AG09309 (cell line): ENCODE results near the gene DENND11.

Experiments
- DNase-seq: peaks from one replicate; pipeline ENCODE4 v3.0.0-alpha.2; 2010; ENCODE audit warnings: low read depth
- H3K4me3 ChIP-seq: 2 replicates; pipeline ENCODE4 v1.5.1; 2011; ENCODE audit warnings: mild to moderate bottlenecking, low read depth, low read length, moderate library complexity; ENCODE audit not compliant: control insufficient read depth
- TF ChIP-seq, protein P1 (sequence below): IDR thresholded peaks from 2 replicates; pipeline ENCODE4 v1.5.1; 2011; ENCODE audit warnings: mild to moderate bottlenecking, low read depth, low read length, inconsistent platforms; ENCODE audit not compliant: insufficient read depth, control insufficient read depth; ENCODE audit errors: missing control alignments

DENND11 gene

GRCh38 chr7:141686074-141686473 is 15.9 kb downstream of the DENND11 start:
- no peak overlapping the region for H3K4me3 ChIP-seq
- DNase-seq, result no peak
- TF ChIP-seq, protein P1, sequence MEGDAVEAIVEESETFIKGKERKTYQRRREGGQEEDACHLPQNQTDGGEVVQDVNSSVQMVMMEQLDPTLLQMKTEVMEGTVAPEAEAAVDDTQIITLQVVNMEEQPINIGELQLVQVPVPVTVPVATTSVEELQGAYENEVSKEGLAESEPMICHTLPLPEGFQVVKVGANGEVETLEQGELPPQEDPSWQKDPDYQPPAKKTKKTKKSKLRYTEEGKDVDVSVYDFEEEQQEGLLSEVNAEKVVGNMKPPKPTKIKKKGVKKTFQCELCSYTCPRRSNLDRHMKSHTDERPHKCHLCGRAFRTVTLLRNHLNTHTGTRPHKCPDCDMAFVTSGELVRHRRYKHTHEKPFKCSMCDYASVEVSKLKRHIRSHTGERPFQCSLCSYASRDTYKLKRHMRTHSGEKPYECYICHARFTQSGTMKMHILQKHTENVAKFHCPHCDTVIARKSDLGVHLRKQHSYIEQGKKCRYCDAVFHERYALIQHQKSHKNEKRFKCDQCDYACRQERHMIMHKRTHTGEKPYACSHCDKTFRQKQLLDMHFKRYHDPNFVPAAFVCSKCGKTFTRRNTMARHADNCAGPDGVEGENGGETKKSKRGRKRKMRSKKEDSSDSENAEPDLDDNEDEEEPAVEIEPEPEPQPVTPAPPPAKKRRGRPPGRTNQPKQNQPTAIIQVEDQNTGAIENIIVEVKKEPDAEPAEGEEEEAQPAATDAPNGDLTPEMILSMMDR, result no peak

GRCh38 chr7:141685285-141686023 is 16.5 kb downstream of the DENND11 start:
- TF ChIP-seq, protein P1, result no peak
- no peak overlapping the region for H3K4me3 ChIP-seq
- DNase-seq, result no peak

- no peak for DNase-seq
- no peak overlapping the region for H3K4me3 ChIP-seq
- TF ChIP-seq, protein P1, result no peak
Observed at GRCh38 chr7:141679014-141679413, 23.0 kb downstream of the DENND11 start.

- TF ChIP-seq, protein P1, result no peak
- no peak overlapping the region for H3K4me3 ChIP-seq
- no peak for DNase-seq
Observed at GRCh38 chr7:141676618-141677017, 25.3 kb downstream of the DENND11 start.

DNA sequence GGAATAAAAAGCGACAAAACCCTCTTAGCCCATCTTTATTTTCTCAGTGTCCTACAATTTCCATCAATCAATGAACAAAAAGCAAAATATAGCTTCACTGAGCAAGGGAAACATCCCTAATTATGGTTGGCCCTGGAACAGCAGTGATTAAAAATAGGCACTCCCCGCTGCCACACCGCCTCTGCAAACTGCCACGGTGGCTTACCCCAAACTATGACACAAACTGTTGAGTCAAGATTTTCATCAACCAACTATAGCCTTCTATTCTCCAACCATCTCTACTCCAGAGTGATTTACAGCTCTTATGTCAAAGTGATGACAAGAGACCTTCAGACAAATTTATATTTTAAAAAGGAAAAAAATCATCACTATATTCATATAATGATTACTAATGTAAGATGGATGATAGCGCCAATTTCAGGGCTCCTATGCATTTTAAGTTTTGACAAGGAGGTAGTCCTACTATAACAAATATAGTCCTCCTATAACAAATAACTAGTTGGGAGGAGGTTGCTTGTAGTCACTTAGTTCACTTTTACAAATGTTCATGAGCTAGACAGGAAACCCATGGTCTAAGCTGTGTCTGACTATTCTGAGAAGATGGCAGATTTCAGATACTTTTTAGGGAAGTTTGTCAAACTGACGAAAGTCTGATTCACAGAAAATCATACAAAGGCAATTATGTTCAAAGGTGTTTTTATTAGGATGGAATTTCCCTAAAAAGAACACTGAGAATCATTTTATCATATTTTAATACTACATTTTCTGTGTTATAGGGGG is 26.3 kb downstream of the DENND11 start:
- DNase-seq, result no peak
- no peak overlapping the region for H3K4me3 ChIP-seq
- TF ChIP-seq, protein P1, result no peak

- TF ChIP-seq, protein P1, result peak; percentile 24
- no peak overlapping the region for H3K4me3 ChIP-seq
- DNase-seq, result no peak
Observed at GRCh38 chr7:141674702-141675101, 27.3 kb downstream of the DENND11 start.
